ENCODE data around the gene ERMARD. TPM values are rescaled to one million over a fixed set of nuclear protein-coding genes. Genes with fewer than 3 reads are reported as not detected.

Gene ERMARD
- total RNA-seq, 1 donor from 2014 or later, result 16.2 TPM

- H3K27me3 ChIP-seq (ENCODE audit: control insufficient read depth in 3 of 3, insufficient read depth in 3 of 3, low read length in 3 of 3), result no peaks in the 10 kb centered on the region
- no peak overlapping the region for H3K4me3 ChIP-seq (ENCODE audit: low read length in 3 of 3)
- no peaks in the 10 kb centered on the region for H3K36me3 ChIP-seq (ENCODE audit: control insufficient read depth in 3 of 3, insufficient read depth in 3 of 3, low read length in 3 of 3)
- no peaks in the 10 kb centered on the region for H3K9me3 ChIP-seq (ENCODE audit: control insufficient read depth in 3 of 3, low read length in 3 of 3)
- H3K9ac ChIP-seq (ENCODE audit: low read depth in 1 of 3, low read length in 3 of 3), result no peak overlapping the region
- peaks cover 2 to 4% (median 3%) of the 10 kb centered on the region in 3 donors for H3K4me1 ChIP-seq (ENCODE audit: control insufficient read depth in 3 of 3, insufficient read depth in 3 of 3, low read length in 3 of 3)
- H3K27ac ChIP-seq (ENCODE audit: low read depth, low read length), result no peak overlapping the region
Measured at GRCh38 chr6:169729961-169730360, 21.5 kb upstream of the ERMARD start.

- Histone ChIP-seq H3K4me3 (ENCODE audit: low read length in 3 of 3) (peak overlapping the region; percentile 53 to 67 (median 59)), H3K4me1 (ENCODE audit: control insufficient read depth in 3 of 3, insufficient read depth in 3 of 3, low read length in 3 of 3) (peaks cover 14 to 21% (median 18%) of the 10 kb centered on the region in 3 donors), H3K36me3 (ENCODE audit: control insufficient read depth in 3 of 3, insufficient read depth in 3 of 3, low read length in 3 of 3) (no peaks in the 10 kb centered on the region), H3K9me3 (ENCODE audit: control insufficient read depth in 3 of 3, low read length in 3 of 3) (no peaks in the 10 kb centered on the region), H3K27me3 (ENCODE audit: control insufficient read depth in 3 of 3, insufficient read depth in 3 of 3, low read length in 3 of 3) (no peaks in the 10 kb centered on the region), H3K9ac (ENCODE audit: low read depth in 1 of 3, low read length in 3 of 3) (peak overlapping the region; percentile 38 to 74 (median 59)), H3K27ac (ENCODE audit: low read depth, low read length) (peak overlapping the region; percentile 5)
Measured at GRCh38 chr6:169738204-169738975, 13.0 kb upstream of the ERMARD start.

- H3K36me3 ChIP-seq (ENCODE audit: control insufficient read depth in 3 of 3, insufficient read depth in 3 of 3, low read length in 3 of 3), result no peaks in the 10 kb centered on the region
- H3K9ac ChIP-seq (ENCODE audit: low read depth in 1 of 3, low read length in 3 of 3), result peak overlapping the region in 2 of 3 donors; percentile 38 to 74
- H3K27ac ChIP-seq (ENCODE audit: low read depth, low read length), result peak overlapping the region; percentile 8
- H3K4me1 ChIP-seq (ENCODE audit: control insufficient read depth in 3 of 3, insufficient read depth in 3 of 3, low read length in 3 of 3), result peaks cover 14 to 21% (median 18%) of the 10 kb centered on the region in 3 donors
- peak overlapping the region in 1 of 3 donors; percentile 67 for H3K4me3 ChIP-seq (ENCODE audit: low read length in 3 of 3)
- H3K27me3 ChIP-seq (ENCODE audit: control insufficient read depth in 3 of 3, insufficient read depth in 3 of 3, low read length in 3 of 3), result no peaks in the 10 kb centered on the region
- H3K9me3 ChIP-seq (ENCODE audit: control insufficient read depth in 3 of 3, low read length in 3 of 3), result no peaks in the 10 kb centered on the region
Measured at GRCh38 chr6:169738976-169739529, 12.4 kb upstream of the ERMARD start.

- peaks cover 14 to 18% (median 17%) of the 10 kb centered on the region in 3 donors for H3K4me1 ChIP-seq (ENCODE audit: control insufficient read depth in 3 of 3, insufficient read depth in 3 of 3, low read length in 3 of 3)
- no peaks in the 10 kb centered on the region for H3K27me3 ChIP-seq (ENCODE audit: control insufficient read depth in 3 of 3, insufficient read depth in 3 of 3, low read length in 3 of 3)
- H3K4me3 ChIP-seq (ENCODE audit: low read length in 3 of 3), result no peak overlapping the region
- H3K36me3 ChIP-seq (ENCODE audit: control insufficient read depth in 3 of 3, insufficient read depth in 3 of 3, low read length in 3 of 3), result no peaks in the 10 kb centered on the region
- no peak overlapping the region for H3K9ac ChIP-seq (ENCODE audit: low read depth in 1 of 3, low read length in 3 of 3)
- no peaks in the 10 kb centered on the region for H3K9me3 ChIP-seq (ENCODE audit: control insufficient read depth in 3 of 3, low read length in 3 of 3)
- H3K27ac ChIP-seq (ENCODE audit: low read depth, low read length), result no peak overlapping the region
Measured at GRCh38 chr6:169741344-169741743, 10.1 kb upstream of the ERMARD start.

GRCh38 chr6:169745405-169745804 lies 6.0 kb upstream of the ERMARD start:
- Histone ChIP-seq H3K36me3 (ENCODE audit: control insufficient read depth in 3 of 3, insufficient read depth in 3 of 3, low read length in 3 of 3) (no peaks in the 10 kb centered on the region), H3K4me3 (ENCODE audit: low read length in 3 of 3) (no peak overlapping the region), H3K27ac (ENCODE audit: low read depth, low read length) (no peak overlapping the region), H3K9me3 (ENCODE audit: control insufficient read depth in 3 of 3, low read length in 3 of 3) (no peaks in the 10 kb centered on the region), H3K4me1 (ENCODE audit: control insufficient read depth in 3 of 3, insufficient read depth in 3 of 3, low read length in 3 of 3) (peaks cover under 1 to 5% (median 4%) of the 10 kb centered on the region in 3 donors), H3K27me3 (ENCODE audit: control insufficient read depth in 3 of 3, insufficient read depth in 3 of 3, low read length in 3 of 3) (no peaks in the 10 kb centered on the region), H3K9ac (ENCODE audit: low read depth in 1 of 3, low read length in 3 of 3) (no peak overlapping the region)

- Histone ChIP-seq H3K9me3 (ENCODE audit: control insufficient read depth in 3 of 3, low read length in 3 of 3) (no peaks in the 10 kb centered on the region), H3K9ac (ENCODE audit: low read depth in 1 of 3, low read length in 3 of 3) (no peak overlapping the region), H3K36me3 (ENCODE audit: control insufficient read depth in 3 of 3, insufficient read depth in 3 of 3, low read length in 3 of 3) (no peaks in the 10 kb centered on the region), H3K4me3 (ENCODE audit: low read length in 3 of 3) (no peak overlapping the region), H3K4me1 (ENCODE audit: control insufficient read depth in 3 of 3, insufficient read depth in 3 of 3, low read length in 3 of 3) (peaks cover 3 to 10% (median 7%) of the 10 kb centered on the region in 3 donors), H3K27ac (ENCODE audit: low read depth, low read length) (no peak overlapping the region), H3K27me3 (ENCODE audit: control insufficient read depth in 3 of 3, insufficient read depth in 3 of 3, low read length in 3 of 3) (no peaks in the 10 kb centered on the region)
Measured at GRCh38 chr6:169746556-169746955, 4.9 kb upstream of the ERMARD start.

- no peaks in the 10 kb centered on the region for H3K27me3 ChIP-seq (ENCODE audit: control insufficient read depth in 3 of 3, insufficient read depth in 3 of 3, low read length in 3 of 3)
- H3K27ac ChIP-seq (ENCODE audit: low read depth, low read length), result peak overlapping the region; percentile 93
- H3K9me3 ChIP-seq (ENCODE audit: control insufficient read depth in 3 of 3, low read length in 3 of 3), result no peaks in the 10 kb centered on the region
- peak overlapping the region; percentile 88 to 94 (median 90) for H3K4me3 ChIP-seq (ENCODE audit: low read length in 3 of 3)
- H3K36me3 ChIP-seq (ENCODE audit: control insufficient read depth in 3 of 3, insufficient read depth in 3 of 3, low read length in 3 of 3), result peaks cover 1 to 7% (median 7%) of the 10 kb centered on the region in 3 donors
- H3K4me1 ChIP-seq (ENCODE audit: control insufficient read depth in 3 of 3, insufficient read depth in 3 of 3, low read length in 3 of 3), result peaks cover 9 to 23% (median 19%) of the 10 kb centered on the region in 3 donors
- H3K9ac ChIP-seq (ENCODE audit: low read depth in 1 of 3, low read length in 3 of 3), result peak overlapping the region; percentile 96 to 98 (median 97)
Measured at GRCh38 chr6:169752074-169752623, 727 bp downstream of the ERMARD start.

GRCh38 chr6:169755162-169755561 lies 3.7 kb downstream of the ERMARD start:
- no peak overlapping the region for H3K27ac ChIP-seq (ENCODE audit: low read depth, low read length)
- H3K9me3 ChIP-seq (ENCODE audit: control insufficient read depth in 3 of 3, low read length in 3 of 3), result no peaks in the 10 kb centered on the region
- H3K4me3 ChIP-seq (ENCODE audit: low read length in 3 of 3), result no peak overlapping the region
- peaks cover 19 to 28% (median 21%) of the 10 kb centered on the region in 3 donors for H3K36me3 ChIP-seq (ENCODE audit: control insufficient read depth in 3 of 3, insufficient read depth in 3 of 3, low read length in 3 of 3)
- no peaks in the 10 kb centered on the region for H3K27me3 ChIP-seq (ENCODE audit: control insufficient read depth in 3 of 3, insufficient read depth in 3 of 3, low read length in 3 of 3)
- peaks cover 9 to 20% (median 18%) of the 10 kb centered on the region in 3 donors for H3K4me1 ChIP-seq (ENCODE audit: control insufficient read depth in 3 of 3, insufficient read depth in 3 of 3, low read length in 3 of 3)
- no peak overlapping the region for H3K9ac ChIP-seq (ENCODE audit: low read depth in 1 of 3, low read length in 3 of 3)

GRCh38 chr6:169763308-169763707 lies 11.9 kb downstream of the ERMARD start:
- Histone ChIP-seq H3K27ac (ENCODE audit: low read depth, low read length) (no peak overlapping the region), H3K36me3 (ENCODE audit: control insufficient read depth in 3 of 3, insufficient read depth in 3 of 3, low read length in 3 of 3) (peaks cover 44 to 64% (median 57%) of the 10 kb centered on the region in 3 donors), H3K4me1 (ENCODE audit: control insufficient read depth in 3 of 3, insufficient read depth in 3 of 3, low read length in 3 of 3) (peaks cover 4 to 8% (median 5%) of the 10 kb centered on the region in 3 donors), H3K27me3 (ENCODE audit: control insufficient read depth in 3 of 3, insufficient read depth in 3 of 3, low read length in 3 of 3) (no peaks in the 10 kb centered on the region), H3K4me3 (ENCODE audit: low read length in 3 of 3) (no peak overlapping the region), H3K9ac (ENCODE audit: low read depth in 1 of 3, low read length in 3 of 3) (peak overlapping the region in 1 of 3 donors; percentile 33), H3K9me3 (ENCODE audit: control insufficient read depth in 3 of 3, low read length in 3 of 3) (no peaks in the 10 kb centered on the region)

- peaks cover 44 to 61% (median 60%) of the 10 kb centered on the region in 3 donors for H3K36me3 ChIP-seq (ENCODE audit: control insufficient read depth in 3 of 3, insufficient read depth in 3 of 3, low read length in 3 of 3)
- H3K9me3 ChIP-seq (ENCODE audit: control insufficient read depth in 3 of 3, low read length in 3 of 3), result no peaks in the 10 kb centered on the region
- no peak overlapping the region for H3K27ac ChIP-seq (ENCODE audit: low read depth, low read length)
- no peak overlapping the region for H3K4me3 ChIP-seq (ENCODE audit: low read length in 3 of 3)
- no peaks in the 10 kb centered on the region for H3K27me3 ChIP-seq (ENCODE audit: control insufficient read depth in 3 of 3, insufficient read depth in 3 of 3, low read length in 3 of 3)
- peak overlapping the region in 1 of 3 donors; percentile 33 for H3K9ac ChIP-seq (ENCODE audit: low read depth in 1 of 3, low read length in 3 of 3)
- H3K4me1 ChIP-seq (ENCODE audit: control insufficient read depth in 3 of 3, insufficient read depth in 3 of 3, low read length in 3 of 3), result peaks cover 4 to 8% (median 5%) of the 10 kb centered on the region in 3 donors
Measured at GRCh38 chr6:169763881-169764280, 12.5 kb downstream of the ERMARD start.
